Mesothelial cell of epicardium (in vitro differentiated cells): ENCODE results near the gene CCL23. TPM values are rescaled to one million over a fixed set of nuclear protein-coding genes. Genes with fewer than 3 reads are reported as not detected.

Source experiments
- DNase-seq, 2 experiments: peaks; one replicate each; pipeline ENCODE4 v3.0.0; 2021; ENCODE audit warnings: low spot score in 2 of 2; ENCODE audit not compliant: unreplicated experiment in 2 of 2
- H3K27ac Mint-ChIP-seq: 2 replicates; pipeline ENCODE4 v1.8.0; 2021; ENCODE audit warnings: mixed read lengths
- H3K27me3 Mint-ChIP-seq: 2 replicates; pipeline ENCODE4 v1.8.0; 2021; ENCODE audit warnings: low read depth, mixed read lengths
- H3K36me3 Mint-ChIP-seq: 2 replicates; pipeline ENCODE4 v1.8.0; 2021; ENCODE audit warnings: mixed read lengths
- H3K4me1 Mint-ChIP-seq: 2 replicates; pipeline ENCODE4 v1.8.0; 2021; ENCODE audit warnings: mixed read lengths
- H3K4me3 Mint-ChIP-seq: 2 replicates; pipeline ENCODE4 v1.8.0; 2021; ENCODE audit warnings: mild to moderate bottlenecking, moderate library complexity, mixed read lengths
- H3K9me3 Mint-ChIP-seq: 2 replicates; pipeline ENCODE4 v1.8.0; 2021; ENCODE audit warnings: mixed read lengths
- CTCF ChIP-seq: fragments of 200-600 bp; sonication (generic); IDR thresholded peaks from one replicate; pipeline ENCODE4 v1.5.0; 2021; ENCODE audit warnings: antibody characterized with exemption; ENCODE audit not compliant: unreplicated experiment
- total RNA-seq: library from RNA; stranded (reverse); gene quantifications from 3 replicates; pipeline ENCODE4 v1.2.1, GENCODE V29; 2021

The CCL23 gene
- total RNA-seq = not detected in 3 replicates

GRCh38 chr17:36017799-36018198, at the start of gene CCL23:
Gene CCL23 (minus strand): TSS chr17:36017972. CDS start chr17:36017897, 75 bp downstream.
- peaks cover 74% of the 10 kb centered on the region for H3K27me3 Mint-ChIP-seq
- H3K4me3 Mint-ChIP-seq = no peak within 1 kb of the TSS
- H3K4me1 Mint-ChIP-seq = no peaks in the 10 kb centered on the region
- no peaks in the 10 kb centered on the region for H3K36me3 Mint-ChIP-seq
- no peak for DNase-seq
- H3K27ac Mint-ChIP-seq = no peak within 1 kb of the TSS
- H3K9me3 Mint-ChIP-seq = peaks cover 6% of the 10 kb centered on the region
- TF ChIP-seq CTCF = no peak

GRCh38 chr17:36066365-36066985, 48.7 kb upstream of the CCL23 start:
- Mint-ChIP-seq H3K9me3 (no peaks in the 10 kb centered on the region), H3K36me3 (no peaks in the 10 kb centered on the region), H3K4me3 (no peak overlapping the region), H3K27ac (no peak overlapping the region), H3K27me3 (peaks cover 53% of the 10 kb centered on the region), H3K4me1 (no peaks in the 10 kb centered on the region)
- no peak for TF ChIP-seq CTCF
- DNase-seq = no peak

- Mint-ChIP-seq H3K27ac (no peak within 1 kb of the TSS), H3K4me3 (no peak within 1 kb of the TSS), H3K9me3 (no peaks in the 10 kb centered on the region), H3K27me3 (peaks cover 51% of the 10 kb centered on the region), H3K4me1 (no peaks in the 10 kb centered on the region), H3K36me3 (no peaks in the 10 kb centered on the region)
- DNase-seq = no peak
- no peak for TF ChIP-seq CTCF
Observed at GRCh38 chr17:36063786-36064541, 46.2 kb upstream of the CCL23 start, which contains the start of gene CCL18. Gene CCL18 (plus strand): TSS chr17:36064272. CDS start chr17:36064343, 71 bp downstream.

GRCh38 chr17:36060816-36061215, 43.0 kb upstream of the CCL23 start:
- H3K27me3 Mint-ChIP-seq = peaks cover 53% of the 10 kb centered on the region
- no peak overlapping the region for H3K27ac Mint-ChIP-seq
- no peak for DNase-seq
- H3K4me3 Mint-ChIP-seq = no peak overlapping the region
- H3K9me3 Mint-ChIP-seq = no peaks in the 10 kb centered on the region
- no peak for TF ChIP-seq CTCF
- H3K36me3 Mint-ChIP-seq = no peaks in the 10 kb centered on the region
- H3K4me1 Mint-ChIP-seq = no peaks in the 10 kb centered on the region

- H3K27ac Mint-ChIP-seq = no peak overlapping the region
- no peaks in the 10 kb centered on the region for H3K4me1 Mint-ChIP-seq
- no peak overlapping the region for H3K4me3 Mint-ChIP-seq
- peaks cover 50% of the 10 kb centered on the region for H3K27me3 Mint-ChIP-seq
- no peaks in the 10 kb centered on the region for H3K9me3 Mint-ChIP-seq
- no peak for DNase-seq
- no peak for TF ChIP-seq CTCF
- H3K36me3 Mint-ChIP-seq = no peaks in the 10 kb centered on the region
Observed at GRCh38 chr17:36059406-36059805, 41.6 kb upstream of the CCL23 start.
